ENCODE measurements around the gene DOCK4.

DOCK4 gene

GRCh38 chr7:112211348-112211907, 5.2 kb upstream of the DOCK4 start:
- no peak for TF ChIP-seq JUND (IDR thresholded peaks at IDR 0.05; ENCODE audit: low read depth)
- peak in 1 of 2 experiments; percentile 18 for DNase-seq (ENCODE audit: low read depth in 1 of 2, low spot score in 1 of 2)

GRCh38 chr7:112207765-112208164, 1.6 kb upstream of the DOCK4 start:
- in situ Hi-C loops (cut with HindIII; ENCODE audit: low pct_unique_long_range_greater_than_20kb, low sequenced_read_pairs) = no loop called here
- TF ChIP-seq JUND (IDR thresholded peaks at IDR 0.05; ENCODE audit: low read depth) = no peak
- DNase-seq (ENCODE audit: low read depth in 1 of 2, low spot score in 1 of 2) = no peak

More at GRCh38 chr7:112211348-112211907, 5.2 kb upstream of the DOCK4 start:
- in situ Hi-C loops (cut with HindIII; ENCODE audit: low pct_unique_long_range_greater_than_20kb, low sequenced_read_pairs) = no loop called here

GRCh38 chr7:112206991-112207592, 893 bp upstream of the DOCK4 start:
- in situ Hi-C loops (cut with HindIII; ENCODE audit: low pct_unique_long_range_greater_than_20kb, low sequenced_read_pairs) = no loop called here
- no peak for TF ChIP-seq JUND (IDR thresholded peaks at IDR 0.05; ENCODE audit: low read depth)
- DNase-seq (ENCODE audit: low read depth in 1 of 2, low spot score in 1 of 2) = peak in 1 of 2 experiments; percentile 10

GRCh38 chr7:112205343-112206237, 609 bp downstream of the DOCK4 start:
- in situ Hi-C loops (cut with HindIII; ENCODE audit: low pct_unique_long_range_greater_than_20kb, low sequenced_read_pairs) = no loop called here
- DNase-seq (ENCODE audit: low read depth in 1 of 2, low spot score in 1 of 2) = peak; percentile 22 to 24
- TF ChIP-seq JUND (IDR thresholded peaks at IDR 0.05; ENCODE audit: low read depth) = no peak

- in situ Hi-C loops (cut with HindIII; ENCODE audit: low pct_unique_long_range_greater_than_20kb, low sequenced_read_pairs) = no loop called here
- no peak for DNase-seq (ENCODE audit: low read depth in 1 of 2, low spot score in 1 of 2)
- TF ChIP-seq JUND (IDR thresholded peaks at IDR 0.05; ENCODE audit: low read depth) = no peak
These were observed 1.5 kb downstream of the DOCK4 start for GRCh38 chr7:112204499-112205342.

- DNase-seq (ENCODE audit: low read depth in 1 of 2, low spot score in 1 of 2) = no peak
- in situ Hi-C loops (cut with HindIII; ENCODE audit: low pct_unique_long_range_greater_than_20kb, low sequenced_read_pairs) = no loop called here
- no peak for TF ChIP-seq JUND (IDR thresholded peaks at IDR 0.05; ENCODE audit: low read depth)
These were observed 2.8 kb downstream of the DOCK4 start for GRCh38 chr7:112203365-112203739.

- no peak for DNase-seq (ENCODE audit: low read depth in 1 of 2, low spot score in 1 of 2)
- no peak for TF ChIP-seq JUND (IDR thresholded peaks at IDR 0.05; ENCODE audit: low read depth)
- in situ Hi-C loops (cut with HindIII; ENCODE audit: low pct_unique_long_range_greater_than_20kb, low sequenced_read_pairs) = no loop called here
These were observed 3.4 kb downstream of the DOCK4 start for GRCh38 chr7:112202816-112203215.

- in situ Hi-C loops (cut with HindIII; ENCODE audit: low pct_unique_long_range_greater_than_20kb, low sequenced_read_pairs) = no loop called here
- no peak for DNase-seq (ENCODE audit: low read depth in 1 of 2, low spot score in 1 of 2)
- TF ChIP-seq JUND (IDR thresholded peaks at IDR 0.05; ENCODE audit: low read depth) = no peak
These were observed 4.4 kb downstream of the DOCK4 start for GRCh38 chr7:112201839-112202238.

- DNase-seq (ENCODE audit: low read depth in 1 of 2, low spot score in 1 of 2) = no peak
- in situ Hi-C loops (cut with HindIII; ENCODE audit: low pct_unique_long_range_greater_than_20kb, low sequenced_read_pairs) = no loop called here
- no peak for TF ChIP-seq JUND (IDR thresholded peaks at IDR 0.05; ENCODE audit: low read depth)
These were observed 4.8 kb downstream of the DOCK4 start for GRCh38 chr7:112201411-112201810.

- no peak for DNase-seq (ENCODE audit: low read depth in 1 of 2, low spot score in 1 of 2)
- no peak for TF ChIP-seq JUND (IDR thresholded peaks at IDR 0.05; ENCODE audit: low read depth)
- in situ Hi-C loops (cut with HindIII; ENCODE audit: low pct_unique_long_range_greater_than_20kb, low sequenced_read_pairs) = no loop called here
These were observed 6.5 kb downstream of the DOCK4 start for GRCh38 chr7:112199672-112200071.

GRCh38 chr7:112199035-112199655, 7.1 kb downstream of the DOCK4 start:
- in situ Hi-C loops (cut with HindIII; ENCODE audit: low pct_unique_long_range_greater_than_20kb, low sequenced_read_pairs) = no loop called here
- DNase-seq (ENCODE audit: low read depth in 1 of 2, low spot score in 1 of 2) = no peak
- no peak for TF ChIP-seq JUND (IDR thresholded peaks at IDR 0.05; ENCODE audit: low read depth)

- TF ChIP-seq JUND (IDR thresholded peaks at IDR 0.05; ENCODE audit: low read depth) = no peak
- in situ Hi-C loops (cut with HindIII; ENCODE audit: low pct_unique_long_range_greater_than_20kb, low sequenced_read_pairs) = no loop called here
- no peak for DNase-seq (ENCODE audit: low read depth in 1 of 2, low spot score in 1 of 2)
These were observed 8.9 kb downstream of the DOCK4 start for GRCh38 chr7:112197322-112197721.
